Omental fat pad (tissue), 4 donors: Measurements from ENCODE around the gene MAP6. TPM values are rescaled to one million over a fixed set of nuclear protein-coding genes. Genes with fewer than 3 reads are reported as not detected.

Experiments
- ATAC-seq: fragments of 150-250 bp; one replicate; pipeline ENCODE4 v1.9.1; 2016; ENCODE audit warnings: mild to moderate bottlenecking, moderate library complexity; ENCODE audit not compliant: low FRiP score
- DNase-seq: peaks from one replicate; pipeline ENCODE4 v3.0.0-alpha.2; 2019; ENCODE audit warnings: low spot score
- CTCF ChIP-seq, 3 donors: fragments of 450-650 bp; IDR thresholded peaks; one replicate each; pipeline ENCODE4 v1.5.1; 2016 to 2017; ENCODE audit warnings: antibody characterized with exemption in 3 of 3, mild to moderate bottlenecking in 3 of 3, moderate library complexity in 2 of 3
- total RNA-seq, 4 donors: library from RNA; depleted of rRNA; stranded (reverse); fragments of >200 nt; gene quantifications; one replicate each; pipeline ENCODE4 v1.1.0, GENCODE V29; 2016

MAP6 gene
- total RNA-seq, 4 donors from 2014 or later: 3.2 to 7.0 (median 4.2) TPM

GRCh38 chr11:75601494-75601893 is 67.3 kb downstream of the MAP6 start:
- ATAC-seq (no peak), DNase-seq (no peak)
- TF ChIP-seq CTCF (IDR thresholded peaks at IDR 0.05): no peak

GRCh38 chr11:75600356-75600755 is 68.5 kb downstream of the MAP6 start:
- TF ChIP-seq CTCF (IDR thresholded peaks at IDR 0.05): no peak
- DNase-seq: no peak

GRCh38 chr11:75598900-75599299 is 69.9 kb downstream of the MAP6 start:
- TF ChIP-seq CTCF (IDR thresholded peaks at IDR 0.05): no peak
- no peak for DNase-seq
- no peak for ATAC-seq

More at GRCh38 chr11:75600356-75600755, 68.5 kb downstream of the MAP6 start:
- ATAC-seq: no peak

GRCh38 chr11:75598264-75598663 is 70.6 kb downstream of the MAP6 start:
- no peak for TF ChIP-seq CTCF (IDR thresholded peaks at IDR 0.05)
- no peak for ATAC-seq
- no peak for DNase-seq

GRCh38 chr11:75597636-75598035 is 71.2 kb downstream of the MAP6 start:
- ATAC-seq: no peak

GRCh38 chr11:75596914-75597313 is 71.9 kb downstream of the MAP6 start:
- no peak for TF ChIP-seq CTCF (IDR thresholded peaks at IDR 0.05)
- DNase-seq (no peak), ATAC-seq (no peak)

More at GRCh38 chr11:75597636-75598035, 71.2 kb downstream of the MAP6 start:
- DNase-seq: no peak
- no peak for TF ChIP-seq CTCF (IDR thresholded peaks at IDR 0.05)

GRCh38 chr11:75595429-75595828 is 73.4 kb downstream of the MAP6 start:
- ATAC-seq (no peak), DNase-seq (no peak)
- no peak for TF ChIP-seq CTCF (IDR thresholded peaks at IDR 0.05)
